Germinal center (tissue), 1 donor: ENCODE results near the gene LRRC66.
A peak's percentile ranks its signal among the peaks of the same experiment; 100 is the strongest.

Experiments used
- DNase-seq: peaks from one replicate; pipeline ENCODE4 v3.0.0; 2012; ENCODE audit warnings: mixed read lengths, low spot score

LRRC66 gene, protein sequence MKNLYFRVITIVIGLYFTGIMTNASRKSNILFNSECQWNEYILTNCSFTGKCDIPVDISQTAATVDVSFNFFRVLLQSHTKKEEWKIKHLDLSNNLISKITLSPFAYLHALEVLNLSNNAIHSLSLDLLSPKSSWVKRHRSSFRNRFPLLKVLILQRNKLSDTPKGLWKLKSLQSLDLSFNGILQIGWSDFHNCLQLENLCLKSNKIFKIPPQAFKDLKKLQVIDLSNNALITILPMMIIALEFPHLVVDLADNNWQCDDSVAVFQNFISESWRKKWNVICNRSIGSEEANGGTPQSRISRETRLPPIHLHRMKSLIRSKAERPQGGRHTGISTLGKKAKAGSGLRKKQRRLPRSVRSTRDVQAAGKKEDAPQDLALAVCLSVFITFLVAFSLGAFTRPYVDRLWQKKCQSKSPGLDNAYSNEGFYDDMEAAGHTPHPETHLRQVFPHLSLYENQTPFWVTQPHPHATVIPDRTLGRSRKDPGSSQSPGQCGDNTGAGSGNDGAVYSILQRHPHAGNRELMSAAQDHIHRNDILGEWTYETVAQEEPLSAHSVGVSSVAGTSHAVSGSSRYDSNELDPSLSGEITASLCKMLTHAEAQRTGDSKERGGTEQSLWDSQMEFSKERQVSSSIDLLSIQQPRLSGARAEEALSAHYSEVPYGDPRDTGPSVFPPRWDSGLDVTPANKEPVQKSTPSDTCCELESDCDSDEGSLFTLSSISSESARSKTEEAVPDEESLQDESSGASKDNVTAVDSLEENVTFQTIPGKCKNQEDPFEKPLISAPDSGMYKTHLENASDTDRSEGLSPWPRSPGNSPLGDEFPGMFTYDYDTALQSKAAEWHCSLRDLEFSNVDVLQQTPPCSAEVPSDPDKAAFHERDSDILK

DNA sequence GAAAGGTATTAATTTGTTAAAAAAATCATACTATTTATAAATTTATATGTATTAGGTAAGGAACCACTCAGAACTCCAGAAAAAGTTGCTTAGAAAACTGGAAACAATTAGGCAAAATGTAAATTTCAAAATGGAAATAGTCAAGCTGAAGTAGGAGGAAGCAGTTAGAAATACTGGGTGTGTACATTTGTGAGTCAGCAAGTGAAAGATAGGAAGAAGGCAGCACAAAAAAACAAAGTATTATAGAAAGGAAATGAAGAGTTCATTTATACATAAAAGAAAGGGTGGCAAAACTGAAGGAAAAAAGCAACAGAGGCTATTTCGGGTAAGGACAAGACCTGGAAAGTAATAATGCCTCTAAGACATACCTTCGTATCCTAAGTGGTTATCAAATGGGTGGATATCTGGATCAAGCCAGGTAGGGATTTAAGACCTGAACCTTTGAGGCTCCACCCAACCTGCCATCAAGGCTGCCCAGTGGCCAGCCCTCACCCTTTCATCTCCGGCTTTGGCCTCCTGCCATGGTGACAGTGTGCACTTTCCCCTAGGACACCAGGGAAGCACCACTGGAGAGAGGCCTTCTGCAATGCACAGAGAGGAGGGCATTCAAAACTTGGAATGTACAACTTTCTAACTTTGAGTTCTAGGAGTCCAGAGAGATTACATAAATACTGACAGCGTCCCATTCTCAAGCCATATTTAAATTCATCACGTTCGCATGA is at the start of gene LRRC66:
LRRC66 (minus strand) TSS at position 428 of the 722 bp plus-strand sequence. CDS start 2,750 bp downstream, outside the sequence.
- DNase-seq = no peak

DNA sequence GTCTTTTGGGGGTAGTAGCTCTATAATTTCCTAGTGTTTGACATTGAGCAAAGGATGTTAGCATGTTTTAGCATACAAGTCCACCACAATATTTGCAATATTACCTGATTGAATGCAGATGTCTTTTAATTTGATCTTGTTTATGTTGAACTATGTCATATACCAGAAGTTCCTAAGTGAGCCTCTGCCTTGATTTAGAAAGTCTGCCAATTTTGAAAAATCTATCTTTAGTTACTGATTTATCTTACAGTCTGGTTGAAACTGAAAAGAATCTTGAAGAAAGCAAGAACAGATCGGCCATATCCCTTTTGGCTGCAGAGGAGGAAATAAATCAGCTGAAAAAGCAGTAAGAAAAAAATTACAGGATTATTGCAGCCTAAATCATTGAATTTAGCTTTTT is 49.4 kb upstream of the LRRC66 start:
- no peak for DNase-seq

DNA sequence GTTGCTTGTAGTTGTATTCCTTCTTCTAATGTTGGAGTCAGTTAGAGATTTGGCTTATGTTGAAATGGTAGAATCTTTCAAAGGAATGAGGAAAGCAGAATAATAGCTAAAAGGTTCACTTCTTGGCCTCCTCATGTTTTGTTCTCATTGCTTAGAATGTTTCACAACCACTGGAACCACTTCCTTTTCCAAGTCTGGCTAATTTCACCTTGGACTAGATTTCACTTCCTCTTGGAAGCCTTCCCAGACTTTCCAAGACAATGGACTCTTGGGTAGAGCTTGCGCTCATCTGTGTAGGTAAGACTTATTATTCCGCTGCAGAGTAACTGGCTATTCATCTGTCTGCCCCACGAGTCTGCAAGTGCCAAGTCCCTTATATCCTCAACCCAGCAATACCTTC is 39.2 kb upstream of the LRRC66 start:
- no peak for DNase-seq

DNA sequence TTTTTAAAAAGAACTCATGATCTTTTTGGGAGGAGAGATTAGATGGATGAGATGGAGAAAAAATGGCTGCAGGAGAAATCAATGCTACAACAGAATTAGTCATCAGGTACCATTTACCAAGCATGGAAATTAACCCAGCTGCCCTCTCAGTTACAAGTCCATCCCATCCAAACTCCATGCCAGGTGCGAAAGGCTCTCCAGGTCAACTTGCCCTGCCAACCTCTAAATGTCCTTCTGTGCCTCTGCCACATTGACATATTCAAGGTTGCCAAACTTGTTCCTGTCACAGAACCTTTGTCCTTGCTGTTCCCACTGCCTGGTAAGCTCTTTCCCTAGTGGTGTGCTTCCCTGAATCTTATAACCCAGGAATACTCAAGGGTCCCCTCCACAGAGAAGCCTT is 38.1 kb upstream of the LRRC66 start:
- no peak for DNase-seq

DNA sequence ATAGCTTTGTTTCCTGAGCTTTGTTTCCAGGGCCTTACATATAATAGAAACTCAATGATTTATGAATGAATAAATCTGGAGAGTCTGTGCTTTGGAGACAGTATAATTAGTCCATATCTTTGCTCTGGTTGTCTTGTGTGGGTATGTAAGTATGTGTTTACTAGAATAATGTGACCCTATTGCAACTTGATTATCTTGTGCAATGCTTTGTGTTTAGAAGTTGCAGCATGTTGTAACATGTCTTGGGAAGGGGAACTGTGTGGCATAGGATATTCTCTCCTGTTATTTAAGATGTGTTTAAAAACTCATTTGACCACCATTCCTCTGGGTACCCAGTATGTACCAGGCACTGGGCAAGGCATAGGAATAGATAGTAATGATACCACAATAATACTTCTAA is 37.0 kb upstream of the LRRC66 start:
- DNase-seq = no peak

DNA sequence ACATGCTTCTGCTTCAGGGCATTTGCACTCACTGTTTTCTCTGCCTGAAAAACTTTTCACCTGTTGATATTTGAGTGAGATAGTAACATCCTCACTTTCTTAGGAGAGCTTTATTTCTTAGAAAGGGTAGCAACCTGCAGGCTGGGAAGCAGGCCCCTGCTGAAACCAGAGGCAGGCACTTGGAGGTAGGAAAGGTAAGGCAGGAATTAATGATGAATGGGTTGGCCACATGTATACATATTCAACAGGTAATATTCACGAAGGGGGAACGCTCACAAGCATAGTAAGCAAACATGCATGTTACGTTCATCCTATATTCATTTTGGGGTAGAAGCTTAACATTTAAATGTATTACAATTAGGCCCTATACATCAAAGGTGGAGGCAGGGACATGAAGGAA is 34.1 kb upstream of the LRRC66 start:
- DNase-seq = no peak

DNA sequence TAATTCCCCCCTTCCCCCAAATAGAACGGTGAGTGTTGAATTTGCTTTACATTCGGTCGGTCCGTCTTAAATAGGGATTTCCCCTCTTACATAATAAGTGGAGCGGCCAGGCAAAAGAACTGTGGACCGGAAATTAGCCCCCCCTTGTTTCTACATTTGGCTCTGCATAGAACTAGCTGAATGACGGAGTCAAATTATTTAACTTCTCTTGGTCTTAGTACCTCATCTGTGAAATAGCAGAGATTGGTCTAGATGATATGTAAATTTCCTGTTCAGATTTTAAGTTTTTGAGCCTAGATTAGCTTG is 32.3 kb upstream of the LRRC66 start:
- peak; percentile 50 for DNase-seq

DNA sequence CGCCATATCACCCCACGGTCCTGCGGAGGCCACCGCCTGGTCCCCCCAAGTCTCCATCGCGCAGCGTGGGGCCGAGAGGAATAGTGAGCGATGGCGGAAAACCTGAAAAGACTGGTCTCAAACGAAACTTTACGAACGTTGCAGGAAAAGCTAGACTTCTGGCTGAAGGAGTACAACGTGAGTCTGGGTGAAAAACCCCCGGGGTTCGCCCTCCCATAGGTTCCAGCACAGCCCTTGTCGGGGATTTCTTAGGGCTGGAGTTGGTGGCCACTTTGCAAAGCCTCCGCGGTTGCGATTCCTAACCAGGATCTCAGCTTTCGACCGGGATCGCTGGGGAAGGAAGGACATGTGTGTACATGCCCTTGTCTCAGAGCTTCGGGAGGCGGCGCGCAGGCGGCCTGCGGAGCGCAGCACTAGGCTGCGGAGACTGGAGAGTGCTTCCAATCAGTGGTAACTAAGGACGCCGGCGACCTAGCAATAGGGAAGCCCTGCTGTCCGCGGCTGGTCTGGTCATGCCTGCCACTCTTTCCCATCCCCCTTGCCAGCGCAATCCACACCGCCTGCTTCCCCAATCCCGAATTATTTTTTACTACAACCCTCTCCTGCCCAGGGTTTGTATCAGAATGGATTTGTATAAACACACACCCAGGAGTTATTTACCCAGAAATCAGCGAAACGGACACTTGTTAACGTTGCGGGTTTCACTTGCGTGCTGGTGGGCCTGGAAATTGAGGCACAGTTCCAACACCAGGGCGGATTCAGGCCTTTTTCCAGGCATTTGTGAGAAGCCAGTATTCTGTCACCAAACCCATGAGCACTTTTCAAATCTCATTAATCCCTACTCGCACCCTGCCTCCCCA is 31.7 kb upstream of the LRRC66 start:
- peak; percentile 48 for DNase-seq

DNA sequence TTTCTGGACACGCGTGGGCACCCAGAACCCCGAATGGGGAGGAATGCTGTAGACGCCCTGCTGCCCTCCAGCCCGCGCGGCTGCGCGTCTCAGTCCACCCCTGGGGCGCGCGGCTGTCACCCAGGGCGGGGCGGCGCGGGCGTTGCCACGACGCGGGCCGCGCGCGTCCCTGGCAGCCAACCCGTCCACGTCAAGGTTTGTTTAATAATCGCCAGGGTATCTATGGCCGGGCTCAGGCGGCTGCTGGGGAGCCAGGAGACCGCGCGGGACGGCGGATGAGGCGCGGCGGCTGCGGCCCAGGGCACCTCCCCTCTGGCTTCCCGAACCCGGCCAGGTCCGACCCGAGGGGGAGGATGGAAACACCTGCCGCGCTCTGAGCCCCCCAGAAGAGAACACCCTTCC is 31.1 kb upstream of the LRRC66 start, which contains the start of gene SPATA18:
SPATA18 (plus strand) TSS at position 92 of the 402 bp plus-strand sequence. CDS start 401 bp downstream, outside the sequence.
- peak; percentile 54 for DNase-seq

DNA sequence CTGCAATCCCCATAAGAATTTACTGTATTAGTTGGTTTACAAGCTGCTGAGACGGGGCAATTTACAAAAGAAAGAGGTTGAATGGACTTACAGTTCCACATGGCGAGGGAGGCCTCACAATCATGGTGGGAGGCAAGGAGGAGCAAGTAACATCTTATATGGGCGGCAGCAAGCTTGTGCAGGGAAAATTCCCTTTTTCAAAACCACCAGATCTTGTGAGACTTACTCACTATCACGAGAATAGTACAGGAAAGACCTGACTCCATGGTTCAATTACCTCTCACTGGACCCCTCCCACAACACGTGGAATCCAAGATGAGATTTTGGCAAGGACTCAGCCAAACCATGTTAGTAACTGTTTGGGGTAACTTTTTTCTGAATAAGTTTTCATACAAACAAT is 29.1 kb upstream of the LRRC66 start:
- no peak for DNase-seq

DNA sequence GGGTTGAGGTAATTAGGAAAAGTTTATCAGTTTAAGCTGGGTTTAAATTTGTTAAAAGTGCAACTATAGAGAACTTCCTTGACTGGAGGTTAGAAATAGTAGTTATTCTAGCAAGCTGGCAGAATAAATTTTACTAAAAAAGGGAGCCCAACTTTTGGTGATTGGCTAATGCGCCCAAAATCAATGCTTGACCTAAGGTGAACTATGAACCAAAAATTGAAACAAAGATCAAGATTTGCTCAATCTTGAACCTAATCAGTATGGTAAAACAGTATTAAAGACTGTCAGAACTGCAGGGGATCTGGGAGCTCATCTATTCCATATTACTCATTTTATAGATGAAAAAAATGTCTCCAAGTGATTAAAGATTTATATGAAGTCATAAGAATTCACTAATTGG is 24.9 kb upstream of the LRRC66 start:
- no peak for DNase-seq

DNA sequence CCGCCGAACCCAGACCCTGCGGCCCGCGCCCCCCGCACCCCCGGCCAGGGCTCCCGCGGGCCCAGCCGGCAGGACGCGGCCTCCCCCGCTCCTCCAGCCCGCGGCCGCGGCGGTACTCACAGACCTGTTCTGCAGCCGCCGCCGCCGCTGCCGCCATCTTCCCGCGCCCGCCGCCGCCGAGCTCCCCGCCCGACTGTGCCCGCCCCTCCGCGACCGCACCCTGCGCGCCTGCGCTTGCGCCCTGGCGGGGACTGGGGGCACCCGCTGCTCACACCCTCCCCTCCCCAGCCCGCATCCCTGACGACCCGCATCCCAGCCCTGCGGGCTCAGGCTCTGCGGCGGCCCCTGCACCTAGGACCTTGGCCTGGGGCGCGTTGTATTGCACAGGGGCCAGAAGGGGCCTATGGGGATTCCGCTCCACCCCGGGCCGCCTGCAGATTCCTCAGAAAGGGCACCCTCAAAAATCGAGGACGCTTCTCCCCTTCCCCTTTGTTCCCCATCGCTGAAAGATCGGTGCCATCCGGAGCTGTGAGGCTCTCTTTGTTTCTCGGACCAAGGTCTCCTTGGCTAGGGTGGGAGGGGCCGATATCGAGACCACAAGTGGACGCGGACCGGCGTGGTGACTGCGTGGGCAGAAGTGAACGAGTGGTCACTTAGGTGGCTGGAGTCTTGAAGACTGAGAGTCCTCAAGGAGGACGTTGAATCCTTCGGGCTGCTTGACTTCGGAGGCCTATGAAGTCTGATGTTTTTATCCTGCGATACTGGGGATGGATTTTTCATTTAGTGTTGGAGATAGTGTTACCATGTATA is 18.1 kb upstream of the LRRC66 start, which contains the start of gene SGCB:
SGCB (minus strand) TSS at position 197 of the 810 bp plus-strand sequence; CDS start at position 157, 40 bp downstream.
- peak; percentile 82 for DNase-seq

DNA sequence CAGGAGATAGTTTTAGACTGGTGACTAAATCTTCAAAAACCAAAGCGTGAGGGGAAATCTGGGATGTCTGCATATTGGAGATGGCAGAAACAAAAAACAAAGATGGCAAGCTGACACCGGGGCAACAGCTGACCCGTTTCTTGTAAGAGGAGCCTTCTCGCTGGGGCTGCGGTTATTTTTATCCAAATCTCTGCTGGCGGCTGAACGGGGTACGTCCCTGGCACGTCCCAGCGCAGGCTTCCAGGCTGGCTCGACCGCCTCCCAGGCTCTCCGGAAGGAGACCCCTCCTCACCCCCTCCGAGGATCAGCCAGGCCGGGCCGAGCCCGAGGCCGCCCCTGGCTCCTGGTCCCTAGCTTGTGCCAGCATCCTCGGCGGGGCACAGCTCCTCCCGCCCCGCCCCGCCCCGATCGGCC is 17.5 kb upstream of the LRRC66 start:
- DNase-seq = peak; percentile 34

DNA sequence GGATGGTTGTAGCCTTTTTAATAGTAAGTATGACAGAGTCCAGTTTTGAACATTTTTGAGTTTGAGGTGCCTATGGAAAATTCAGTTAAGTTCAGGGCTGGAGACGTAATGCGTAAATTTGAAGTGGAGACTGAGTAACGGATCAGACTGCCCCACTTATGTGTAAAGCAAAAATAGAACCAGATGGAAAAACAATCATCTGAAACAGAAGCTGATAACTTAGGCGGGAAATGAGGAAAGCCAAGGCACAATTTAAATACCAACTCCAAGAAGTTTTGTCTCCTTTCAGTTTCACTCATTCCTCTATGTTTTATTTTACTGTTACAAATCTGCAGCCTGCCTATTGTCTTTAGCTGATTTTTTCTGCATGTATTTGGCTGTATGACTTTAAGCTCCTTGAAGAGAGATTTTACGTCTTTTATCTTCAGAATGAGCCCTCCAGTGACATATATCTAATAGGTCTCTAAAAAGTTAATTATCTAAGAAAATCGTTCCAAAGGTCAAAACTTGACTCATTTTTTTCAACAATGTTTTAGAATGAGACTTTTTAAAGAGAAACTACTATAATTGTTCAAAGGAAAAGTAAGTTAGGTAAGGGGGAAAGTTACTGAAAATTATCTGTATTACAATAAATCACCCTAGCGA is 16.8 kb upstream of the LRRC66 start:
- DNase-seq = no peak

DNA sequence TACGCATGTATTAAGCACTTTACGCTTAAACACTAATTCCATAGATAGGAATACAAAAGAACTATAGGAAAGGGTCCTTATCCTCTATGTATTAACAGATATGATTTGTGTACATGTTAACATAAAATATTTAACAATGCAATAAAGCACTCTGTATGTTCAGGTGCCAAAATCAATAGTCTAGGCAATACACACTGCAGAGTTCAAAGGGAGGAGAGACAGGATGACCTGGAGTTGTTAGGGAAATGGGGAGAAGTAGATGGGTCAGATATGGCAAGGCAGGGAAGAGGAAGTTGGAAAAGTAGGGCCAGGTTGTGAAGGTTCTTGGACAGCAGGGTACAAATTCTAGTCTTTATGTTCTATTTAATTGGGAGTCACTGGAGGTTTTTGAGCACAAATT is 15.0 kb upstream of the LRRC66 start:
- no peak for DNase-seq

DNA sequence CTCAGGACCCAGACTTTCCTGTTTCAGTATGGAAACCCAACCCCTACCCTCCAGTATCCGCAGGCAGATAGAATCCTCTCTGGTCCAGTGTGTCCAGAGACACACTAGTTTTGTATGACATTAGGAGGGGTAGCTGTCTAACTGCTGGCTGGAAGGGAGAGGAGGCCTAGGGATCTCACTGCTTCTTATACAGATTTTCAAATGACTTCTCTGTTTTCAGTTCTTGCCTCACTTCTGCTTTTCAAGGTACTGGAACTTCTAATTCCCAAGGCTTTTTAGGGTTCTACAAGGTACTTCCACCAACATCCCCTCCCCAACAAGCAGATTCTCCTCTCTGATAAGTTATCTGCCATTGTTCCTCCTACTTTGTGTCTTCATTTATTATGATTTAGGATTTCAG is 11.8 kb upstream of the LRRC66 start:
- DNase-seq = no peak

DNA sequence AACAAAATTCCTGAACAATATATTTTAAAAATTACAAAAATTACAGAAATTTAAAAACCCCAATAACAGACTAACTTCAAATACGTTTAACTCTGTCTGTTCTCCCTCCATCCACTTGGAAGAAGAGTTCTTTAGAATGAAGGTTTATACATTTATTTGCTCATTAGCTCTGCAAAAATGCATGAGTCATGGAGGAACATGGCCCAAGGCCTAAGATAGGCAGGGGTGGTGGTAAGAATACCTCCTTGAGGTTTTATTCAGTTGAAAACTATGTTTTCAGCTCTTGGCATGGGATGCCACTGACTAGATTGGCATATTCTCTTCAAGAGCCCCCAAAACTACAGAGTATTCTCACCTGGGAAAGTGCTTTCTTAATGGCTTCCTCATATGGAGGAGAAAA is 8.8 kb upstream of the LRRC66 start:
- no peak for DNase-seq

DNA sequence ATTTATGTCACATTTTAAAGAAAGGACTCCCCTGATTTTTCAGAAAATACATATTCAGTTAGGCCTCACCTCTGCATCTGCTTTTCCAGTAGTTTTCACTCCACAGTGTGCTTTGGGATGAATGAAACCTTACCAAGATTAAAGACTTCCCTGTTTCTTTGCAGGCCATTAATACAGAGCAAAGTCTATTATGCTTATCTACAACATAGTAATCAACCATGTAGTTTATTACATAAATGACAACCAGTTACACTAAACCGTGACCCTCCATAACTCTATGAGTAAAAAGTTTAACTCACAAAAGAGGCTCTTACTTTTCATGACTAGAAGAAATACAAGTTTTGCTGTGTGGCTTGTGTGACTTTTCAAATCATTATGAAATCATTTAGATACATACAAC is 2.3 kb downstream of the LRRC66 start:
- DNase-seq = no peak

DNA sequence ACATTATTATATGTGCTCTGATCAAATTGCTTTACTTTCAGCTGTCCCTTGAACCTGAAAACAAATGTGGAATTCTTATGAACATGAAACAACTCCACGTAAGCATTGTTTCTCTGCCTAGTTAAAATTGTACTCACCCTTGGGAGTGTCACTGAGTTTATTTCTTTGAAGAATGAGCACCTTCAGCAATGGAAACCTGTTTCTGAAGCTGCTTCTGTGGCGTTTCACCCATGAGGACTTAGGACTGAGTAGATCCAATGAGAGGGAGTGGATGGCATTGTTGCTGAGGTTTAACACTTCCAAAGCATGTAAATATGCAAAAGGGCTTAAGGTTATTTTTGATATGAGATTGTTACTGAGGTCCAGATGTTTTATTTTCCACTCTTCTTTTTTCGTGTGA is 3.2 kb downstream of the LRRC66 start:
- DNase-seq = no peak

DNA sequence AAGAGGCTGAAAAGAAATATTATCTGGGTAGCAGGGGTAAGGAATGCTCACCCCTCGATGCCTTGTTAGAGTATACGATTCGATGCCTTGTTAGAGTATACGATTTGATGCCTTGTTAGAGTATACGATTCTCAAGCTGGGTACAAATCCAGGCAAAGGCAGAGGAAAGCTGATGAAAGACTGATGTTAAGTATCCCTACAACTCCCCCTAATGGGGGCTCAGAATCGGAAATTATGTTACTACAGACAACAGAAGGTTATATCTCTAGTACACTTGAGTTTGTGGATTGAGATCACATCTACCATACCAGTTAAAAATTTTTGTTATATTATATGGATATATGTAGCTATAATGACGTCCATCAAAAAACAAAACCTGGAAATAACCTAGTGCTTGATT is 4.8 kb downstream of the LRRC66 start:
- DNase-seq = no peak
